ENCODE results near the gene USP17L19.
"Not testable (repeated sequence)": the region's sequence is repeated elsewhere in the genome, so short reads cannot be mapped to it uniquely, and the experiment has no call there.

Gene USP17L19

GRCh38 chr4:9253078-9253477 lies at the start of gene USP17L19:
USP17L19 (plus strand) TSS chr4:9253378; CDS start chr4:9253378, 0 bp downstream.
- DNase-seq, result not testable (repeated sequence)

GRCh38 chr4:9210357-9210756 lies 42.8 kb upstream of the USP17L19 start, which contains the start of gene USP17L10:
USP17L10 (plus strand) TSS chr4:9210657; CDS start chr4:9210657, 0 bp downstream.
- not testable (repeated sequence) for DNase-seq

- not testable (repeated sequence) for DNase-seq
Observed at GRCh38 chr4:9214701-9215100, 38.5 kb upstream of the USP17L19 start.

GRCh38 chr4:9215105-9215504 lies 38.1 kb upstream of the USP17L19 start, which contains the start of gene USP17L11:
USP17L11 (plus strand) TSS chr4:9215405; CDS start chr4:9215405, 0 bp downstream.
- DNase-seq, result not testable (repeated sequence)

- not testable (repeated sequence) for DNase-seq
Observed at GRCh38 chr4:9219852-9220251, 33.3 kb upstream of the USP17L19 start, which contains the start of gene USP17L12. USP17L12 (plus strand) TSS chr4:9220152; CDS start chr4:9220152, 0 bp downstream.

- not testable (repeated sequence) for DNase-seq
Observed at GRCh38 chr4:9224596-9224995, 28.6 kb upstream of the USP17L19 start, which contains the start of gene USP17L13. USP17L13 (plus strand) TSS chr4:9224896; CDS start chr4:9224896, 0 bp downstream.

- not testable (repeated sequence) for DNase-seq
Observed at GRCh38 chr4:9230249-9230648, 22.9 kb upstream of the USP17L19 start.

GRCh38 chr4:9234085-9234484 lies 19.1 kb upstream of the USP17L19 start, which contains the start of gene USP17L15:
USP17L15 (plus strand) TSS chr4:9234385; CDS start chr4:9234385, 0 bp downstream.
- not testable (repeated sequence) for DNase-seq

- not testable (repeated sequence) for DNase-seq
Observed at GRCh38 chr4:9238461-9238860, 14.7 kb upstream of the USP17L19 start.

GRCh38 chr4:9243579-9243978 lies 9.6 kb upstream of the USP17L19 start, which contains the start of gene USP17L17:
USP17L17 (plus strand) TSS chr4:9243879; CDS start chr4:9243879, 0 bp downstream.
- not testable (repeated sequence) for DNase-seq

- DNase-seq, result not testable (repeated sequence)
Observed at GRCh38 chr4:9247953-9248680, 5.1 kb upstream of the USP17L19 start, which contains the start of gene USP17L18. USP17L18 (plus strand) TSS chr4:9248630; CDS start chr4:9248630, 0 bp downstream.

- not testable (repeated sequence) for DNase-seq
Observed at GRCh38 chr4:9257824-9258223, 4.6 kb downstream of the USP17L19 start, which contains the start of gene USP17L20. USP17L20 (plus strand) TSS chr4:9258124; CDS start chr4:9258124, 0 bp downstream.

- DNase-seq, result not testable (repeated sequence)
Observed at GRCh38 chr4:9262572-9262971, 9.4 kb downstream of the USP17L19 start, which contains the start of gene USP17L21. USP17L21 (plus strand) TSS chr4:9262872; CDS start chr4:9262872, 0 bp downstream.

- DNase-seq, result not testable (repeated sequence)
Observed at GRCh38 chr4:9267319-9267718, 14.1 kb downstream of the USP17L19 start, which contains the start of gene USP17L22. USP17L22 (plus strand) TSS chr4:9267619; CDS start chr4:9267619, 0 bp downstream.

GRCh38 chr4:9271719-9272118 lies 18.5 kb downstream of the USP17L19 start:
- not testable (repeated sequence) for DNase-seq
